Keratinocyte (primary cell): ENCODE results near the gene TPM4.

Source experiments
- CTCF ChIP-seq, 3 experiments: IDR thresholded peaks in 1 of 3; conservative IDR thresholded peaks in 1 of 3; optimal IDR thresholded peaks in 1 of 3; 2 replicates in 2 of 3; 3 replicates in 1 of 3; pipeline versions ENCODE3 to v1.5.1; 2011; ENCODE audit warnings: low read length in 3 of 3, mild to moderate bottlenecking in 3 of 3, moderate library complexity in 2 of 3, control low read depth in 1 of 3, inconsistent platforms in 1 of 3; ENCODE audit not compliant: insufficient read depth in 2 of 3; ENCODE audit errors: extremely low read depth in 1 of 3
- EZH2 ChIP-seq: IDR thresholded peaks from one replicate; pipeline ENCODE4 v1.6.1; 2012; ENCODE audit warnings: inconsistent platforms, mild to moderate bottlenecking, low read length, moderate library complexity

DNA sequence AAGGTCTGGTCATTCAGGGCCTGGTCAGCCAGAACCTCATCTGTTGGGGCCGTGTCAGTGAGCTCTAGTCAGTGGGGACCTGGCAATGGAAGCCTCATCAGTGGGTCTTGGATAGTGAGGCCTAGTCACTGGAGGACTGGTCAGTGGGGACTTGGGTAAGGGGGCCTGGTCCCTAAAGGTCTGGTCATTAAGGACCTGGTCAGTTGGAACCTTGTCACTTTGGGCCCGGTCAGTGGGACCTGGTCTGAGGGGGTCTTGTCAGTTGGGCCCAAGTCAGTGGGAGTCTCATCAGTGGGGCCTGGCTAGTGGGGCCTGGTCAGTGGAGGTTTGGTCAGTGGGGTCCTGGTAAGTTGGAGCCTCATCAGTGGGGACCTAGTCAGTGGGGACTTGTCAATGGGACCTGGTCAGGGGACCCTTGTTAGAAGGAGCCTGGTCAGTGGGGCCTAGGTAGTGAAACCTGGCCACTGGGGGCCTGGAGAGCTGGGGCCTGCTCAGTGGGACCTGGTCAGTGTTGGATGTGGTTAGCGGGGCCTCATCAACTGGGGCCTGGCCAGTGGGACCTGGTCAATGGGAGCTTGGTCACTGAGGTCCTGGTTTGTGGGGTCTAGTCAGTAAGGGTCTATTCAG lies 43.7 kb upstream of the TPM4 start:
- TF ChIP-seq CTCF (optimal IDR thresholded peaks at IDR 0.05 in 1 of 3, IDR thresholded peaks at IDR 0.05 in 1 of 3, conservative IDR thresholded peaks at IDR 0.05 in 1 of 3; ENCODE audit: extremely low read depth in 1 of 3, insufficient read depth in 2 of 3, low read length in 3 of 3) (no peak), EZH2 (no peak)
